HG02884 (cell line): ENCODE measurements around the gene TTBK2.

ENCODE experiments used
- ATAC-seq: cut with Tn5 transposase; IDR thresholded peaks from one replicate; pipeline ENCODE4 v1.9.1; 2021; ENCODE audit warnings: mild to moderate bottlenecking, moderate library complexity; ENCODE audit not compliant: unreplicated experiment

TTBK2 gene

GRCh38 chr15:42832576-42832975 is 88.0 kb downstream of the TTBK2 start:
- ATAC-seq: no peak

- ATAC-seq: no peak
Observed at GRCh38 chr15:42826251-42826890, 94.2 kb downstream of the TTBK2 start.

GRCh38 chr15:42825599-42825998 is 95.0 kb downstream of the TTBK2 start:
- no peak for ATAC-seq

- no peak for ATAC-seq
Observed at GRCh38 chr15:42820811-42821210, 99.8 kb downstream of the TTBK2 start.

DNA sequence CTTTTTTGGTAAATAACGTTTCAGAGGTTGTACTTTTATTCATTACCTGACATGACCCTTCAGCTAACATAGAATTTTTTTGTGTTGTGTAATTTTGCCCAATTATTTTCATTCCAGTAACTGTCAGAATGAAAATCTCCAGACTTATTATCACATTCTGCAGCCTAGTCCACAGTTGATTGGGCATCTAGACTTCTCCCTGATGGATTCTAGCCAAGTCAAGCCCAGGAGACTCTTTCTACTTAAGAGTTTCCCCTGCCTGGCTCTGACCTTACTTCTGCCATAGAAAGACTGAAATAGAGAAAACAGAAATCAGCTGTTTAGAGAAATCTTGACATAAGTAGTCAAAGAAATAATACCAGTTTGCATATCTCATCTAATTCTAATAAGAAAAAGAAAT is 100.8 kb downstream of the TTBK2 start:
- no peak for ATAC-seq

- ATAC-seq: no peak
Observed at GRCh38 chr15:42811433-42811832, 109.1 kb downstream of the TTBK2 start.

DNA sequence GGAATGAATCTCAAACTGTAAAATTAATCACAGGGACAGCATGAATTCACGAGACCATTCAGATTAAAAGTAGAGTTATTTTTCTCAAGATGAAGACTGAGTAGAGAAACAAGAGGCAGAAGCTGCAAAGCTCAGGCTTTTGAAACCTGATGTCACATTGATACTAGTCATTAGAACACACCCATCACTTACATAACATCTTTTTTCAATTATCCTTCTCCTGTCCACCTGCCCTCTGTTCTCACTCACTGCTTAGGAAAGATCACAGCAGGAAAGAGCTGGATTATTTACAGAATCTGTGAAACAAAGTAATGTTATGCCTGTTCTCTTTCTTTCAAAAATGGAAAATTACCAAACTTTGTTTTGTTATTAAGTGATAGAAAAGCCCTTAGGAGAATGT is 111.7 kb downstream of the TTBK2 start:
- no peak for ATAC-seq

- no peak for ATAC-seq
Observed at GRCh38 chr15:42805266-42805665, 115.3 kb downstream of the TTBK2 start.

DNA sequence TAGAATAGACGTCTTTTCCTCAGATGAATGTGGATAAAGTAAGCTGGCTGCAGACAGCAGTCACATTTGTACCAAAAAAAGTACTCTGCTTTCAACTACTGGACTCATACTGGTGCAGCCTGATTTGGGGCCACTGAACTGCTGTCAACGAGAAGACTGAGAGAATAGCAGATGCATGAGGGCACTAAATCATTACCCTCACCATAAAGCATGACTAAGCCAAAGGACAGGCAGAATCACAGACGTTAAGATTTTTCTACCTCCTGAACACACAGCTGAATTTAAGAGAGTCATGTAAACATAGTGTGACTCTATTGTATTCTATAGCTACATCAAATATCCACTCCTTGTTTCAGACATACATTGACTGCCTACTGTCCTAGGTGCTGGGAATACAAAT is 115.8 kb downstream of the TTBK2 start:
- no peak for ATAC-seq

GRCh38 chr15:42803436-42803835 is 117.1 kb downstream of the TTBK2 start:
- ATAC-seq: no peak

DNA sequence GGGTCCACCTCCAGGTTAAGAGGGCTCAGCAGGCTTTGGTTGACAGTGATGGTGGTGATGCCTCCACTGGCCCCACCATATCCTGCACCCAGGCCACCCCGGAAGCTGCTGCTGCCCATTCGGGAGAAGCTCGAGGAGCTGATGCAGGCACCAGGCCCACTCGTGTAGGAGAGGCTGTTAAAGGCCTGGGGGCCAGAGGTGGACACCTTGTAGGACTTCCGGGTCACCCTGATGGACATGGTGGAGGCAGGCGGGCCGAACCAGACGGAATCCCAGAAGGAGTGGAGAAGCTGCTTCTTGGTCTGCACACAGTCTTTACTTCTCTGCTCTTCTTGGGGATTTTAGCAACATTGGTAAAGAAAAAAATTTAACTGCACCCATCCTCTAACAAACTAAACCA is 118.4 kb downstream of the TTBK2 start:
- no peak for ATAC-seq

DNA sequence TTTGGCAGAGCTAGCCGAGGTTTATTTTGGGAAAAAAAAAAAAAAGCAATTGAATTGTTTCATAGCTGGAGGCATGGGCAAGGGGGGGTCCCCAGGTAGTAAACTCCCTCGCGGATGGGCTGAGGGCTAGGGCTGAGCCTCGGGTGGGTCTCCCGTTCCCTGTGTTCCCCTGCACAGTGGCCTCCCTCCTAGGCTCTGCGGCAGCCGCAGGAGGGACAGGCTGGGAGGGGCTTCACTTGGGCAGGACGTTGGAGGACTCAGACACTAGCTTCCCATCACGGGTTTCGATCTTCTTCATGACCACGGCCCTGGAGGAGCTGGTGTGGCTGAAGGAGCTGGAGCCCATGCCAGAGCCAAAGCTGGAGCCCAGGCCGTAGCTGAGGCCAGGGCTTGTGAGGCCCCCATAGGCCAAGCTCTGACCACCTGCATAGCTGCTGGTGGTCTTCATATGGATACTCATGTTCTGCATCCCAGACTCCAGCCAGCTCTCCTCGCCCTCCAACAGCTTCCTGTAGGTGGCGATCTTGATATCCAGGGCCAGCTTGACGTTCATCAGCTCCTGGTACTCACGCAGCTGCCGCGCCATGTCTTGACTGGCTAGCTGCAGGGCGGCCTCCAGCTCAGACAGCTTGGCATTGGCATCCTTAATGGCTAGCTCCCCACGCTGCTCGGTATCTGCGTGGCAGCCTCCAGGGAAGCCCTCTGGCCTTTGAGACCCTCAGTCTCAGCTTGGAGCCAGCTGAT is 119.7 kb downstream of the TTBK2 start:
- no peak for ATAC-seq

DNA sequence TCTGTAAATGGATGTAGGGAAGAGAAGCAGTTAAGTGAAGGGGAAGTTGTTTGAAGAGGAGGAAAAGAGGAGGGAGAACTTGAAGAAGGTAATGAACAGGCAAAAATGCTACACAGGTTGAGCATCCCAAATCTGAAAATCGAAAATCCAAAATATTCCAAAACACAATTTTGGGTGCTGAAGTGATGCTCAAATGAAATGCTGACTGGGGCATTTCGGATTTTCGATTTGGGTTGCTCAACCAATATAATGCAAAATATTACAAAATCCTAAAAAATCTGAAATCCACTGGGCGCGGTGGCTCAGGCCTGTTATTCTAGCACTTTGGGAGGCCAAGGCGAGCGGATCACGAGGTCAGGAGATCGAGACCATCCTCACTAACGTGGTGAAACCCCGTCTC is 121.8 kb downstream of the TTBK2 start:
- no peak for ATAC-seq

GRCh38 chr15:42796955-42797782 is 123.4 kb downstream of the TTBK2 start:
- ATAC-seq: no peak

GRCh38 chr15:42788725-42789124 is 131.9 kb downstream of the TTBK2 start:
- ATAC-seq: no peak

- no peak for ATAC-seq
Observed at GRCh38 chr15:42786978-42787377, 133.6 kb downstream of the TTBK2 start.

- ATAC-seq: no peak
Observed at GRCh38 chr15:42785569-42785968, 135.0 kb downstream of the TTBK2 start.

DNA sequence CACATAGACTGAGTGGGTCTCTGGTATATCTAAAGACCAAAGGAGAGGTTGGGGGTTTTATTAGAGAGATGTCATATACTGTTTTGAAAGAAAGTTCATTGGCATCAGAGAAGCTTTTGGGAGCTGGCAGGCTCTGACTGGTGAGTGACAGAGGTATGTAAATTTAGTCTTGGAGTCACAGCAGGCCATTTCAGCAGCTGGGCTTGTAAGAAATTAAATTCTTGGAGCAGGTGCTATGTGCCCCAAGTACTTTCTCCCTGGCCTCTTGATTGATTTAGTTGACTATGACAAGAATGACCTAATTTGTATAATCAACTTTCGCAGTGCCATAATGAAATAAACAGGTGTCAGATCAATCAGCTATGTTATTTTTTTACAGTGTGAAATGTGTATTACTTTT is 135.9 kb downstream of the TTBK2 start:
- ATAC-seq: no peak

DNA sequence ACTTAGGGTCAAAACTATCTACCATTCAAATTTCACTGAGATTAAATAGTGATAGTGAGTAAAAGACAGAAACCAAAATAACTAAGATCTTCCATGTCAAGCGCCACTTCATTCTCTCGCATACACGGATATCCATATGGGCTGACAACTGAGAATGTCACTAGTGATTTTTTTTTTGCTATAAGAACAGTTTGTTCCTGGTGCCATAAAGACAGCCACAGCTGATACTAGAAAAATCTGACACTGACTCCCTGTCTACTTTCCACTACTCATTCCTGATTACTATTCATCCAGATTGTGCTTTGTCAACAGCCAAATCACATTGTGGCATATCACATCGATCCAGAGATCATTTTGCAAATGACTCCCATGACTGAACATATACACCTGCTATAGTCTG is 137.9 kb downstream of the TTBK2 start:
- no peak for ATAC-seq

DNA sequence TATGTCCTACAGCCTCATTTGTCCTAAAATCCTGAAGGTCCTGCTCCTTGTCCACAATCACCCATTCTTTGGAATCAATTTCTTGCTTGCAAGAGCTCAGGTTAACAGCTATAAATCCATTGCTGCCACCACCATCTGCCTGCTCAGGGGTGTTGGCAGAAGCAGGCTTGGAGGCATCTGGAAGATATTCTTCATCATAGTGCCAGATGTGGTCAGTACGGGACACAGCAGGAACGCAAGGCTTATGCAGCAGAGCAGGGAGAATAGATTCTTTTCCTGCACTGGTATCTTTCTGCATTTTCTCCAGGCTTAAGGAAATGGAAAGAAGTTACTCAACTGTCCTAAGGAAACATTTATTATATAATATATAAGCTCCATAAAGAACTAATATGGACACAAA is 145.2 kb downstream of the TTBK2 start:
- no peak for ATAC-seq

DNA sequence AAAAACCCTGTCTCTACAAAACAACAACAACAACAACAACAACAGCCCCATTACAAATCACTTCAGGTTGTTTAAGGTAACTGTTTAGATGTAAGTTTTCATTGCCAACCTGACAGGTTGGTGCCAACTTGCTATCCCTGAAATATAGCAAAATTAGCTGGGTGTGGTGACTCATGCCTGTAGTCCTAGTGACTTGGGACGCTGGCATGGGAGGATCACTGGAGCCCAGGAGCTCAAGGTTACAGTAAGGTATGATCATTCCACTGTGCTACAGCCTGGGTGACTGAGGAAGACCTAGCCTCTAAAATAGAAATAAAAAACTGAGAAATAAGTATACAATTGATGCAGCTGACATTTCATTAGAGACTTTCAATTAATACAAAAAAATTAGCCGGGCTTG is 147.7 kb downstream of the TTBK2 start:
- no peak for ATAC-seq

- no peak for ATAC-seq
Observed at GRCh38 chr15:42772144-42772543, 148.4 kb downstream of the TTBK2 start.
